Ascending aorta (tissue), 2 donors: ENCODE data around the gene MIPOL1. TPM values are rescaled to one million over a fixed set of nuclear protein-coding genes. Genes with fewer than 3 reads are reported as not detected.
"Not testable (repeated sequence)": the region's sequence is repeated elsewhere in the genome, so short reads cannot be mapped to it uniquely, and the experiment has no call there.

Source experiments
- DNase-seq, 2 donors: peaks; one replicate each; pipeline ENCODE4 v3.0.0-alpha.2; 2019; ENCODE audit warnings: low spot score in 2 of 2
- H3K27ac ChIP-seq, 2 donors: fragments of 200-600 bp; sonication (generic); one replicate each; pipeline ENCODE4 v1.5.1; 2016 to 2017; ENCODE audit warnings: mild to moderate bottlenecking in 1 of 2
- H3K27me3 ChIP-seq: fragments of 200-600 bp; sonication (generic); one replicate; pipeline ENCODE4 v1.5.1; 2017
- H3K36me3 ChIP-seq, 2 donors: fragments of 200-600 bp; sonication (generic); one replicate each; pipeline ENCODE4 v1.5.1; 2016
- H3K4me1 ChIP-seq, 2 donors: fragments of 200-600 bp; sonication (generic); one replicate each; pipeline ENCODE4 v1.5.1; 2016 to 2017; ENCODE audit warnings: mild to moderate bottlenecking in 1 of 2
- H3K4me3 ChIP-seq, 2 donors: fragments of 200-600 bp; sonication (generic); one replicate each; pipeline ENCODE4 v1.5.1; 2016 to 2017; ENCODE audit warnings: mild to moderate bottlenecking in 1 of 2
- H3K9me3 ChIP-seq, 2 donors: fragments of 200-600 bp; sonication (generic); one replicate each; pipeline ENCODE4 v1.5.1; 2016
- CTCF ChIP-seq, 3 experiments: fragments of 200-600 bp in 2 of 3; fragments of 450-650 bp in 1 of 3; sonication (generic) in 2 of 3; IDR thresholded peaks; one replicate each; pipeline ENCODE4 v1.5.1; 2016 to 2019; ENCODE audit warnings: antibody characterized with exemption in 3 of 3, mild to moderate bottlenecking in 1 of 3, moderate library complexity in 1 of 3
- intact Hi-C: fragments of 100-400 bp; cut with DNase I; formaldehyde crosslinking; loops from one replicate; pipeline ENCODE4 v1.15.1; 2023
- total RNA-seq: library from RNA; depleted of rRNA; stranded (reverse); fragments of >200 nt; gene quantifications from one replicate; pipeline ENCODE4 v1.1.0, GENCODE V29; 2016

MIPOL1 gene
- total RNA-seq, 1 donor from 2014 or later: 8.6 TPM

- H3K27me3 ChIP-seq: no peaks in the 10 kb centered on the region
- intact Hi-C loops: no loop called here
- no peak for TF ChIP-seq CTCF (IDR thresholded peaks at IDR 0.05)
These were observed 12.7 kb downstream of the MIPOL1 start for GRCh38 chr14:37210448-37210847.

GRCh38 chr14:37213016-37213415 lies 15.3 kb downstream of the MIPOL1 start:
- TF ChIP-seq CTCF (IDR thresholded peaks at IDR 0.05): no peak
- Histone ChIP-seq H3K4me3 (no peak overlapping the region), H3K4me1 (no peaks in the 10 kb centered on the region), H3K9me3 (peaks cover 0 to 23% of the 10 kb centered on the region in 2 donors), H3K36me3 (peaks cover 0 to 11% of the 10 kb centered on the region in 2 donors), H3K27ac (no peak overlapping the region), H3K27me3 (no peaks in the 10 kb centered on the region)
- DNase-seq: no peak
- intact Hi-C loops: no loop called here

More at GRCh38 chr14:37210448-37210847, 12.7 kb downstream of the MIPOL1 start:
- H3K4me1 ChIP-seq: no peaks in the 10 kb centered on the region
- no peak for DNase-seq
- H3K27ac ChIP-seq: no peak overlapping the region
- H3K9me3 ChIP-seq: peaks cover 0 to 11% of the 10 kb centered on the region in 2 donors
- H3K36me3 ChIP-seq: peaks cover 0 to 11% of the 10 kb centered on the region in 2 donors
- no peak overlapping the region for H3K4me3 ChIP-seq

- Histone ChIP-seq H3K4me1 (no peaks in the 10 kb centered on the region), H3K27ac (no peak overlapping the region), H3K36me3 (peaks cover 0 to 11% of the 10 kb centered on the region in 2 donors), H3K4me3 (no peak overlapping the region), H3K27me3 (no peaks in the 10 kb centered on the region), H3K9me3 (peaks cover 0 to 23% of the 10 kb centered on the region in 2 donors)
- intact Hi-C loops: no loop called here
- TF ChIP-seq CTCF (IDR thresholded peaks at IDR 0.05): no peak
- DNase-seq: no peak
These were observed 17.6 kb downstream of the MIPOL1 start for GRCh38 chr14:37215345-37215744.

- intact Hi-C loops: no loop called here
These were observed 23.3 kb downstream of the MIPOL1 start for GRCh38 chr14:37221073-37221472.

GRCh38 chr14:37223947-37224474 lies 26.3 kb downstream of the MIPOL1 start:
- no peaks in the 10 kb centered on the region for H3K27me3 ChIP-seq
- H3K4me1 ChIP-seq: no peaks in the 10 kb centered on the region
- intact Hi-C loops: no loop called here
- H3K9me3 ChIP-seq: peaks cover 0 to 7% of the 10 kb centered on the region in 2 donors
- H3K36me3 ChIP-seq: peaks cover 0 to 7% of the 10 kb centered on the region in 2 donors
- H3K4me3 ChIP-seq: no peak overlapping the region
- no peak for DNase-seq
- no peak for TF ChIP-seq CTCF (IDR thresholded peaks at IDR 0.05)
- no peak overlapping the region for H3K27ac ChIP-seq

More at GRCh38 chr14:37221073-37221472, 23.3 kb downstream of the MIPOL1 start:
- Histone ChIP-seq H3K4me3 (no peak overlapping the region), H3K27me3 (no peaks in the 10 kb centered on the region), H3K4me1 (no peaks in the 10 kb centered on the region), H3K9me3 (peaks cover 0 to 13% of the 10 kb centered on the region in 2 donors), H3K36me3 (peaks cover 0 to 7% of the 10 kb centered on the region in 2 donors), H3K27ac (no peak overlapping the region)
- no peak for TF ChIP-seq CTCF (IDR thresholded peaks at IDR 0.05)
- DNase-seq: no peak

GRCh38 chr14:37225668-37226067 lies 27.9 kb downstream of the MIPOL1 start:
- H3K27ac ChIP-seq, intact Hi-C loops, H3K4me1 ChIP-seq, DNase-seq, H3K4me3 ChIP-seq, H3K27me3 ChIP-seq, H3K36me3 ChIP-seq, H3K9me3 ChIP-seq: not testable (repeated sequence)
